Measurements from ENCODE around the gene RASGRP2.

The RASGRP2 gene

GRCh38 chr11:64770120-64770519 is 26.2 kb upstream of the RASGRP2 start:
- Histone ChIP-seq H4K91ac (ENCODE audit: low read depth, low read length, poor library complexity) (no peak overlapping the region), H3K4me3 (ENCODE audit: low read length in 2 of 2) (no peak overlapping the region), H3K27me3 (ENCODE audit: control insufficient read depth in 3 of 3, insufficient read depth in 3 of 3, low read depth in 1 of 3, low read length in 3 of 3) (no peaks in the 10 kb centered on the region), H2BK5ac (ENCODE audit: low read length) (no peak overlapping the region), H2AK5ac (ENCODE audit: low read depth, low read length) (no peak overlapping the region), H4K8ac (ENCODE audit: low read depth, low read length) (no peak overlapping the region), H3K36me3 (replicated peaks in 1 of 2; ENCODE audit: control insufficient read depth in 2 of 2, insufficient read depth in 2 of 2, low read length in 2 of 2) (peaks cover 74 to 99% of the 10 kb centered on the region in 2 donors), H3K4me1 (ENCODE audit: control insufficient read depth in 2 of 2, insufficient read depth in 1 of 2, low read depth in 1 of 2, low read length in 2 of 2) (peaks cover 2 to 4% of the 10 kb centered on the region in 2 donors), H2BK120ac (ENCODE audit: low read depth, low read length) (no peak overlapping the region), H3K27ac (replicated peaks; ENCODE audit: low read length) (no peak overlapping the region), H3K14ac (ENCODE audit: low read length) (no peak overlapping the region), H2BK15ac (ENCODE audit: low read length) (no peak overlapping the region), H3K4me2 (ENCODE audit: insufficient read depth, low read length, poor library complexity, severe bottlenecking) (no peak overlapping the region), H3K9ac (ENCODE audit: low read depth, low read length, poor library complexity) (no peak overlapping the region), H3K23ac (ENCODE audit: low read depth, low read length, poor library complexity) (no peak overlapping the region), H3K79me1 (ENCODE audit: low read depth, low read length) (peaks cover 17% of the 10 kb centered on the region), H3K9me3 (replicated peaks in 1 of 2; ENCODE audit: control insufficient read depth in 2 of 2, insufficient read depth in 1 of 2, low read depth in 1 of 2, low read length in 2 of 2) (no peaks in the 10 kb centered on the region), H2BK12ac (ENCODE audit: low read length) (no peak overlapping the region), H3K18ac (ENCODE audit: low read length) (no peak overlapping the region), H3K4ac (ENCODE audit: low read length) (no peak overlapping the region), H2AFZ (ENCODE audit: low read length) (no peak overlapping the region)
- DNase-seq (ENCODE audit: low spot score), result no peak
- no CpG with 5 or more reads among the region's 12 CpGs for WGBS, 2 donors (ENCODE audit: extremely low coverage in 2 of 2, insufficient read length in 2 of 2, insufficient replicate concordance in 1 of 2)

GRCh38 chr11:64769283-64769682 is 25.3 kb upstream of the RASGRP2 start:
- Histone ChIP-seq H2BK12ac (ENCODE audit: low read length) (no peak overlapping the region), H3K79me1 (ENCODE audit: low read depth, low read length) (peaks cover 16% of the 10 kb centered on the region), H3K18ac (ENCODE audit: low read length) (no peak overlapping the region), H3K4me1 (ENCODE audit: control insufficient read depth in 2 of 2, insufficient read depth in 1 of 2, low read depth in 1 of 2, low read length in 2 of 2) (peaks cover 8 to 11% of the 10 kb centered on the region in 2 donors), H3K14ac (ENCODE audit: low read length) (no peak overlapping the region), H4K8ac (ENCODE audit: low read depth, low read length) (no peak overlapping the region), H2BK15ac (ENCODE audit: low read length) (no peak overlapping the region), H2BK120ac (ENCODE audit: low read depth, low read length) (no peak overlapping the region), H2AK5ac (ENCODE audit: low read depth, low read length) (no peak overlapping the region), H3K4ac (ENCODE audit: low read length) (no peak overlapping the region), H3K4me2 (ENCODE audit: insufficient read depth, low read length, poor library complexity, severe bottlenecking) (no peak overlapping the region), H3K36me3 (replicated peaks in 1 of 2; ENCODE audit: control insufficient read depth in 2 of 2, insufficient read depth in 2 of 2, low read length in 2 of 2) (peaks cover 74 to 99% of the 10 kb centered on the region in 2 donors), H2AFZ (ENCODE audit: low read length) (no peak overlapping the region), H3K27me3 (ENCODE audit: control insufficient read depth in 3 of 3, insufficient read depth in 3 of 3, low read depth in 1 of 3, low read length in 3 of 3) (no peaks in the 10 kb centered on the region), H2BK5ac (ENCODE audit: low read length) (no peak overlapping the region), H3K9me3 (replicated peaks in 1 of 2; ENCODE audit: control insufficient read depth in 2 of 2, insufficient read depth in 1 of 2, low read depth in 1 of 2, low read length in 2 of 2) (no peaks in the 10 kb centered on the region), H4K91ac (ENCODE audit: low read depth, low read length, poor library complexity) (no peak overlapping the region), H3K4me3 (ENCODE audit: low read length in 2 of 2) (no peak overlapping the region), H3K27ac (replicated peaks; ENCODE audit: low read length) (no peak overlapping the region), H3K9ac (ENCODE audit: low read depth, low read length, poor library complexity) (no peak overlapping the region), H3K23ac (ENCODE audit: low read depth, low read length, poor library complexity) (no peak overlapping the region)
- no CpG with 5 or more reads among the region's 6 CpGs for WGBS, 2 donors (ENCODE audit: extremely low coverage in 2 of 2, insufficient read length in 2 of 2, insufficient replicate concordance in 1 of 2)
- no peak for DNase-seq (ENCODE audit: low spot score)

DNA sequence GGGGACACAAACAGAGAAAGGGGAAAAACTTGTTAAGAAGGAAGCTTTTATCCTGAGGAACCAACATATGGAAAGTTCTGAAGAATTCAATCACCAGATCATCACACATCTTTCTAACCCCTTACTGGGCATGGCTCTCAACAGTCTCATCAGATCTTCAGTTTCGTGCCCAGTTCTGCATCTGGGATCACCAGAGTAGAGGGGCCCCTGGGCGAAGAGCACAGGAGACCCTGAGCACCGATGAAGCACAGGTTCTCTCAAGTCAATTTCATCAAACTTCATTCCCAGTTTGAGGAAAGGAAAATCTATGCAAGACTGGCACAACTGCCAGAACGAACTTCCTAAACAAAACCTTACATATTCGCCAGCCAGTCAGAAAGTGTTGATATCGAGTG is 24.4 kb upstream of the RASGRP2 start:
- peaks cover 18 to 20% of the 10 kb centered on the region in 2 donors for H3K4me1 ChIP-seq (ENCODE audit: control insufficient read depth in 2 of 2, insufficient read depth in 1 of 2, low read depth in 1 of 2, low read length in 2 of 2)
- peaks cover 75 to 99% of the 10 kb centered on the region in 2 donors for H3K36me3 ChIP-seq (replicated peaks in 1 of 2; ENCODE audit: control insufficient read depth in 2 of 2, insufficient read depth in 2 of 2, low read length in 2 of 2)
- no peak overlapping the region for H2BK120ac ChIP-seq (ENCODE audit: low read depth, low read length)
- no peak overlapping the region for H2BK15ac ChIP-seq (ENCODE audit: low read length)
- no peak overlapping the region for H4K8ac ChIP-seq (ENCODE audit: low read depth, low read length)
- no peak overlapping the region for H4K91ac ChIP-seq (ENCODE audit: low read depth, low read length, poor library complexity)
- H3K4ac ChIP-seq (ENCODE audit: low read length), result no peak overlapping the region
- H3K9ac ChIP-seq (ENCODE audit: low read depth, low read length, poor library complexity), result no peak overlapping the region
- no peak overlapping the region for H2AK5ac ChIP-seq (ENCODE audit: low read depth, low read length)
- H3K18ac ChIP-seq (ENCODE audit: low read length), result no peak overlapping the region
- no CpG with 5 or more reads among the region's 6 CpGs for WGBS, 2 donors (ENCODE audit: extremely low coverage in 2 of 2, insufficient read length in 2 of 2, insufficient replicate concordance in 1 of 2)
- no peak overlapping the region for H2BK12ac ChIP-seq (ENCODE audit: low read length)
- no peak overlapping the region for H3K4me2 ChIP-seq (ENCODE audit: insufficient read depth, low read length, poor library complexity, severe bottlenecking)
- peaks cover 17% of the 10 kb centered on the region for H3K79me1 ChIP-seq (ENCODE audit: low read depth, low read length)
- H3K14ac ChIP-seq (ENCODE audit: low read length), result no peak overlapping the region
- no peaks in the 10 kb centered on the region for H3K9me3 ChIP-seq (replicated peaks in 1 of 2; ENCODE audit: control insufficient read depth in 2 of 2, insufficient read depth in 1 of 2, low read depth in 1 of 2, low read length in 2 of 2)
- no peak overlapping the region for H3K27ac ChIP-seq (replicated peaks; ENCODE audit: low read length)
- H3K4me3 ChIP-seq (ENCODE audit: low read length in 2 of 2), result no peak overlapping the region
- H3K23ac ChIP-seq (ENCODE audit: low read depth, low read length, poor library complexity), result no peak overlapping the region
- H2AFZ ChIP-seq (ENCODE audit: low read length), result no peak overlapping the region
- no peak overlapping the region for H2BK5ac ChIP-seq (ENCODE audit: low read length)
- no peak for DNase-seq (ENCODE audit: low spot score)
- H3K27me3 ChIP-seq (ENCODE audit: control insufficient read depth in 3 of 3, insufficient read depth in 3 of 3, low read depth in 1 of 3, low read length in 3 of 3), result no peaks in the 10 kb centered on the region

- Histone ChIP-seq H3K23ac (ENCODE audit: low read depth, low read length, poor library complexity) (no peak overlapping the region), H4K8ac (ENCODE audit: low read depth, low read length) (no peak overlapping the region), H3K4me3 (ENCODE audit: low read length in 2 of 2) (no peak overlapping the region), H3K27ac (replicated peaks; ENCODE audit: low read length) (no peak overlapping the region), H3K4me1 (ENCODE audit: control insufficient read depth in 2 of 2, insufficient read depth in 1 of 2, low read depth in 1 of 2, low read length in 2 of 2) (peaks cover 22 to 27% of the 10 kb centered on the region in 2 donors), H3K14ac (ENCODE audit: low read length) (no peak overlapping the region), H3K36me3 (replicated peaks in 1 of 2; ENCODE audit: control insufficient read depth in 2 of 2, insufficient read depth in 2 of 2, low read length in 2 of 2) (peaks cover 75 to 99% of the 10 kb centered on the region in 2 donors), H2BK15ac (ENCODE audit: low read length) (no peak overlapping the region), H3K9me3 (replicated peaks in 1 of 2; ENCODE audit: control insufficient read depth in 2 of 2, insufficient read depth in 1 of 2, low read depth in 1 of 2, low read length in 2 of 2) (no peaks in the 10 kb centered on the region), H2AK5ac (ENCODE audit: low read depth, low read length) (no peak overlapping the region), H3K79me1 (ENCODE audit: low read depth, low read length) (peaks cover 17% of the 10 kb centered on the region), H3K9ac (ENCODE audit: low read depth, low read length, poor library complexity) (no peak overlapping the region), H3K27me3 (ENCODE audit: control insufficient read depth in 3 of 3, insufficient read depth in 3 of 3, low read depth in 1 of 3, low read length in 3 of 3) (no peaks in the 10 kb centered on the region), H2BK5ac (ENCODE audit: low read length) (no peak overlapping the region), H3K18ac (ENCODE audit: low read length) (no peak overlapping the region), H4K91ac (ENCODE audit: low read depth, low read length, poor library complexity) (no peak overlapping the region), H2AFZ (ENCODE audit: low read length) (no peak overlapping the region), H3K4ac (ENCODE audit: low read length) (no peak overlapping the region), H3K4me2 (ENCODE audit: insufficient read depth, low read length, poor library complexity, severe bottlenecking) (no peak overlapping the region), H2BK120ac (ENCODE audit: low read depth, low read length) (no peak overlapping the region), H2BK12ac (ENCODE audit: low read length) (no peak overlapping the region)
- no CpG with 5 or more reads among the region's 19 CpGs for WGBS, 2 donors (ENCODE audit: extremely low coverage in 2 of 2, insufficient read length in 2 of 2, insufficient replicate concordance in 1 of 2)
- DNase-seq (ENCODE audit: low spot score), result peak; percentile 60
Measured at GRCh38 chr11:64767344-64768299, 23.7 kb upstream of the RASGRP2 start.
